Activated CD8-positive, alpha-beta memory T cell treated with anti-CD3 and anti-CD28 coated beads for 1 hour (primary cell): ENCODE measurements around the gene COL26A1.
"Not testable (repeated sequence)": the region's sequence is repeated elsewhere in the genome, so short reads cannot be mapped to it uniquely, and the experiment has no call there.

Experiments
- DNase-seq, 2 donors: peaks; one replicate each; pipeline ENCODE4 v3.0.0-alpha.2; 2020; ENCODE audit warnings: low read depth in 1 of 2; ENCODE audit errors: extremely low read depth in 1 of 2

Gene COL26A1

DNA sequence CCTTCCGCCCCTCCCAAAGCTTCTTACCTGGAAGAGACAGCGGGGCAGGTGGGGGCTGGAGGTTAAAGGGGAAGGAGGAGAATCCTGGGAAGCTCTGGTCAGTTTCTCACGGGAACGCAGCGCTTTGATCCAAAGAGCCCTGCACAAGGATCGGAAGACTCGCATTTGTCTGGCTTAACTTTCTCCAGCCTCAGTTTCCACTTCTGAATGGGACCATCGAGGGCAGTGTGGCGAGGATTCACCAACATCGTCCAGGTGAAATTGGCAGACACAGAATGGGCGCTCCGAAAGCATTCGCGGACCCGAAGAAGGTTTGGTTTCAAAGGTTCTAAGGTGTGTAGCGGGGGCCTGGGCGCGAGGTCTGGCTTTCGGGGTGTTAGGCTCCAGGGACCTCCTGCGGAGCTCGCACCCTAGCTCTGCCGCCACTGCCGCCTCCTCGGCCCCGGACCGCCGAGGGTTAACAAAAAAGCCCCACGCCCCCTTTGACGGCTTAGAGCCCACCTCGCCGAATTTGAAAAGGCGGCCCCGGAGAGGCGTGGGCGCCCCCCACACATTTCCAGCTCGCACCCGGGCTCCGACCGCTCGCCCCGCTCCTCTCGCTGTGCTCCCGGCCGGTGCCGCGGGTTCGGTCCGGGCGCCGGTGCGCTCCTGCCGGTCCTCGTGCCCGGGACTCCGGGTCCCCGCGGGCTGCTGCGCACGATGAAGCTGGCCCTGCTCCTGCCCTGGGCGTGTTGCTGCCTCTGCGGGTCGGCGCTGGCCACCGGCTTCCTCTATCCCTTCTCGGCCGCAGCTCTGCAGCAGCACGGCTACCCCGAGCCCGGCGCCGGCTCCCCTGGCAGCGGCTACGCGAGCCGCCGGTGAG lies at the start of gene COL26A1:
Gene COL26A1, plus strand, starts transcription at position 542 of the 862 bp plus-strand sequence. Its CDS starts 158 bp downstream, at position 700.
- DNase-seq, result no peak

DNA sequence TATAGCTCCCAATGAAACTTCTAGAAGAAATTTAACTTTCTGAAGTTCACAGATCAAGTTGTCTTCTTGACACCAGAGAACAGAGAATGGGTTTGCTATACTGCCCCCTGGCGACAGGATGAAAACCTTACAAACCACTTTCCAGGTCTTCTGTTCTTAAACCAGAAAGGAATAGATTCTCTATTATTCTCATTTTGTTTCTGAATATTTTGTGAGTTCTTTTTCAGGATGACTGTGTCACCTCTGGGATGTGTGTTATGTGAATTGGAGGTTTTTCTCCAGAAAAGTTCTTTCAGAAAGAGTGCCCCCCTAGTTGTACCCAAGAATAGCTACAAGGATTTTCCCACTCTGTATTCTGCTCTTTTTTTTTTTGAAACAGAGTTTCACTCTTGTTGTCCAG lies 47.3 kb upstream of the COL26A1 start:
- peak in 1 of 2 donors; percentile 27 for DNase-seq

DNA sequence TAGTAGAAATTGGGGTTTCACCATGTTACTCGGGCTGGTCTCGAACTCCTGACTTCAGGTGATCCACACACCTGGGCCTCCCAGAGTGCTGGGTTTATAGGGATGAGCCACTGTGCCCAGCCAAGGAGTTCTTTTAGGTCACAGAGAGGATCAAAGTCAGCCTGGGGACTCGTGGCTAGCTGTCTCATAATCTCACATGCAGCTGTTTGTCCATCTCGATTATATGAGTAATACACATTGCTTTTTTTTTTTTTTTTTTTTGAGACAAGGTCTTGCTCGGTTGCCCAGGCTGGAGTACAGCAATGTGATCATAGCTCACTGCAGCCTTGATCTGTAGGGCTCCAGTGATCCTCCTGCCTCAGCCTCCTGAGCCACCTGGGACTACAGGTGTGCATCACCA lies 43.3 kb upstream of the COL26A1 start:
- no peak for DNase-seq

DNA sequence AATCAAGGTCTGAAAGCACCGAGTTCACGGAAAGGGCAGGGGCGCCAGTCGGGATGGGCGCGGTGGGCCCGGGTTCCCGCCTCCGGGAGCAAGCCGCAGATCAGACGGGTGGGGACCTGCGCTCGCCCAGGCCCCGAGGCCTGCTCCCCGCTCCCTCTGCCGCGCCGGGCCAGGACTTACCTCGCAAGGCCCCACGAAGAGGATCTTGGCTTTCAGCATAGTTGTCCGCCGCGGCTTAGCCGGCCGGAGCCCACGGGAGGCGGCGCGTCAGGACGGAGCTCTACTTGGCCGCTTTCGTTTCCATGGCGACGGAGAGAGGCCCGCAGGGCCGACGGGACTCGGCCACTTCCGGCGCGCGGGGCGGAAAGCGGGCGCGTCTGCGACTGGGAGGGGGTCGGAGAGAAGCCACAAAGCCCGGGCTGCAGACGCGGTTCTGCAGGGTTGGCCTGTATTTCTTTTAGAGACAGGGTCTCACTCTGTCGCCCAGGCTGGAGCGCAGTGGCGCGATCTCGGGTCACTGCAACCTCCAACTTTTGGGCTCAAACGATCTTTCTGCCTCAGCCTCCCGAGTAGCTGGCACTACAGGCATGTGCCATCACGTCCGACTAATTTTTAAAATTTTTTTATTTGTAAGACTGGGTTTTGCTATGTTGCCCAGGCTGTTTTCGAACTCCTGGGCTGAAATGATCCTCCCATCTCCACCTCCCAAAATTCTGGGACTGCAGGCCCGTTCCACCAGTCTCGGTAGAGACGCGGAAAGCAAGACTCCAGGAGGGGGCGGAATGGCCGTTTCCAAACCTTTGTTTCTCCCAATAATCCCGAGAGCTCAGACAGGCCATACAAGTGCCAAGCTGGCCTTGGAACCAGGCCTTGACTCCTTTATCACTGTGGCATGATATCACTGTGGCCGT lies 40.9 kb upstream of the COL26A1 start, which contains the start of gene IFT22:
Gene IFT22, minus strand, starts transcription at position 322 of the 911 bp plus-strand sequence. Its CDS starts 103 bp downstream, at position 219.
- DNase-seq, result peak; percentile 47 to 76

DNA sequence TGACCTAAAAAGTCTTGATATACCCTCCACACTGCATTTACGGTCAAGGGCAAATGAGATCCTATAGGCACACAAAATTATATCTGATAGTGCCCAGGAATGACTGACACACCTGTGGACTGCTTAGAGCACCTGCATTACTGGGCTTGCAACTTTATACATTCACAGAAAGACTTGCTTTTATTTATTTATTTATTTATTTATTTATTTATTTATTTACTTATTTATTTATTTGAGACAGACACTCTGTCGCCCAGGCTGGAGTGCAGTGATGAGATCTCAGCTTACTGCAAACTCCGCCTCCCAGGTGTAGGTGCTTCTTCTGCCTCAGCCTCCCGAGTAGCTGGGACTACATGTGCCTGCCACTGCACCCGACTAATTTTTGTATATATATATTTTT lies 34.5 kb upstream of the COL26A1 start:
- DNase-seq, result no peak

DNA sequence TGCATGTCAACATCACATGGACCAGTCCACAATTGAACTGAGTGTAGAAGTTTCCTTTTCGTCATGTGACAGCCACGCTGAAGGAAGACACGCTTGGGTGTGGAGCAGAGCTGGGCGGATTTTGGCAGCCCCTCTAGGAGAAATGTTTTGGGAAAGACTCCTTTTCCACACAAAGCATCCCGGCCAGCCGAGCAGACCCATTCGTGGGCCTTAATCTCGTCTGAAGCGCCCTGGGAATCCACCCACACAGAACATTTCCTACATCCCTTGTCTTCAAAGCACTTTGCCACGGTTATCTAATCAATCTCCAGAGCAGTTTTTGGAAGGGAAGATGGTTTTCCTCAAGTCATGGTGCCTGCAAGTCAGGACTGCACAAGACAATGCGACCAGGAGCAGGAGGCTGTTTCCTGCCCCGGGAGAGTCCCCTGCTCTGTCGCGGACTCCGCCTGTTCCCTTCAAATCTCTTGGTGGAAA lies 32.6 kb upstream of the COL26A1 start:
- no peak for DNase-seq

DNA sequence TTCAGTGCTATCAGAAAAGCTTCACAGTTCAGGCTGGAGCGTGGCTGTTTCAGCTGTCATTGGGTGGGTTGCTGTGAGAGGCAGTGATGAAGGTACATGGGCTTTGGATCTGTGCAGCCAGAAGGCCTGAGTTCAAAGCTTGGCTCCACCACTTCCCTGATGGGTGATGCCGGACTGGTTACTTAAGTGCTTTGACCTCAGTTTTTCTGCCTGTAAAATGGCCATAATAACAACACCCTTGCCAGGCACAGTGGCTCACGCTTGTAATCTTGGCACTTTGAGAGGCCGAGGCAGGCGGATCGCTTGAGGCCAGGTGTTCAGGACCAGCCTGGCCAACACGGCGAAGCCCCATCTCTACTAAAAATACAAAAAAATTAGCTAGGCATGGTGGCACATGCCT lies 30.6 kb upstream of the COL26A1 start:
- DNase-seq, result no peak

DNA sequence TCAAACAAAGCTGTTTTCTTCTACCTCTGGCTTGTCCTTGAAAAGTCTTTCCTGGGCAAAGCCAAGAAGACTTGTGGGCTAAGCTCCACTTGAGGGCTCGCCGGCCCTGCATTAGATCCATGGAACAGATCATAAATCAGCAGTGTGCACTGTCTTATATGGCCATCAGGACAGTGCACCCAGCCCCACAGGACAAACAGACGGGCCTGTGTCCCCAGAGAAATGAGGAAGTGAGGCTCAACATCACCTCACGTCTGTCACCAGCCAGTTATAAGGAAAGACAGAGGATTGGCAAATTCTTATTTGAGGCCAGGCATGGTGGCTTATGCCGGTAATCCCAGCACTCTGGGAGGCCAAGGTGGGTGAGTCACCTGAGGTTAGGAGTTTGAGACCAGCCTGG lies 28.8 kb upstream of the COL26A1 start:
- no peak for DNase-seq

DNA sequence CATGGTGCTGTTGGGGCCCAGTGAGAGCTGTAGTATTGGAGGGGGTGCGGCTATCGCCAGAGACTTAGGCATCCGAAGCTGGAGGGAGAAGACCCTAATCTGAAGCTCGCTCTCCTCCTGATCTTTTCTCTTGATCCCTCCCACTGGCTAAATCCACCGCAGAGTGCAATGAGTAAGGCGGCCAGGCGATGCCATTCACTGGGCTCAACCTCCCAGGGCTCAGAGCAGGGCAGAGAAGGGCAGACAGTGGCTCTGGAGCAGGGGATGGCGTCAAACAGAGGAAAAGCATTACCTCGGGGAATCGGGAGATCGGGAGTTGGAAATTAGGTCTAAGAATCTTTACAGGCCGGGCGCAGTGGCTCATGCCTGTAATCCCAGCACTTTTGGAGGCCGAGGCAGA lies 22.3 kb upstream of the COL26A1 start:
- no peak for DNase-seq

DNA sequence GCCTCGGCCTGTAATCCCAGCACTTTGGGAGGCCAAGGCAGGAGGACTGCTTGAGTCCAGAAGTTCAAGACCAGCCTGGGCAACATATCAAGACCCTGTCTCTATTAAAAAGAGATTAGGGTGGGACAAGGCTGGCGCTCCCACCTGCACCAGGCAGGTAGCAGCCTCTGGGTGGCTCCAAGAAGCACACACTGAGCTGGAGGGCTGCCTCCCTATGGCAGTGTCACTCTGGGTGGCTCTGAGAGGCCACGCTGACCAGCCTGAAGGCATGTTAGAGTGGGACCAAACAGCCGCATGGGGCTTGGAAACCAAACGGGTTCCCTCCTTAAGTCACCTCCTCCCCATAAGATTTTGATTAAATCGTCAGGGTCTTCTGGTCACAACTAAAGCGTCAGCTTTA lies 19.8 kb upstream of the COL26A1 start:
- no peak for DNase-seq

DNA sequence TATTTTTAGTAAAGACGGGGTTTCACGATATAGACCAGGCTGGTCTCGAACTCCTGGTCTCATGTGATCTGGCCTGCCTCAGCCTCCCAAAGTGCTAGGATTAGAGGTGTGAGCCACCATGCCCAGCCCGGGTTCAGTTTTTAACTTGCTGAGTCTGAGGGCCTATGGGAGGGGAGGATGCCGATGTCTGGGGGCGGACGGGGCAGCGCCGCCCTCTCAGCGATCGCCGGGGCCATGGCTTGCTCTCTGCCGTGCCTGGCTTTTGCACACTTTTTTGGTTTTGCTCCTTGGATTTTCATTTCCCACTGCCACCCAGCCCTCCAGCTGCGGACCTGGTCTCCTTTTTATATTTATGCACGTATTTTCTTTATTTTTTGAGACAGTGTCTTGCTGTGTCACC lies 15.2 kb upstream of the COL26A1 start:
- no peak for DNase-seq

DNA sequence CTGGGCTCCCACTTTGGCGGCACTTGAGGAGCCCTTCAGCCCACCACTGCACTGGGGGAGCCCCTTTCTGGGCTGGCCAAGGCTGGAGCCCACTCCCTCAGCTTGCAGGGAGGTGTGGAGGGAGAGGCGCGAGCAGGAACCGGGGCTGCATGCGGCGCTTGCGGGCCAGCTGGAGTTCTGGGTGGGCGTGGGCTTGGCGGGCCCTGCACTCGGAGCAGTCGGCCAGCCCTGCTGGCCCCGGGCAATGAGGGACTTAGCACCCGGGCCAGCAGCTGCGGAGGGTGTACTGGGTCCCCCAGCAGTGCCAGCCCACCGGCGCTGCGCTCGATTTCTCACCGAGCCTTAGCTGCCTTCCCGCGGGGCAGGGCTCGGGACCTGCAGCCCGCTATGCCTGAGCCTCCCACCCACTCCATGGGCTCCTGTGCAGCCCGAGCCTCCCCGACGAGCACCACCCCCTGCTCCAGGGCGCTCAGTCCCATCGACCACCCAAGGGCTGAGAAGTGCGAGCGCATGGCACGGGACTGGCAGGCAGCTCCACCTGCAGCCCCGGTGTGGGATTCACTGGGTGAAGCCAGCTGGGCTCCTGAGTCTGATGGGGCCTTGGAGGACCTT lies 14.1 kb upstream of the COL26A1 start:
- DNase-seq, result not testable (repeated sequence)

DNA sequence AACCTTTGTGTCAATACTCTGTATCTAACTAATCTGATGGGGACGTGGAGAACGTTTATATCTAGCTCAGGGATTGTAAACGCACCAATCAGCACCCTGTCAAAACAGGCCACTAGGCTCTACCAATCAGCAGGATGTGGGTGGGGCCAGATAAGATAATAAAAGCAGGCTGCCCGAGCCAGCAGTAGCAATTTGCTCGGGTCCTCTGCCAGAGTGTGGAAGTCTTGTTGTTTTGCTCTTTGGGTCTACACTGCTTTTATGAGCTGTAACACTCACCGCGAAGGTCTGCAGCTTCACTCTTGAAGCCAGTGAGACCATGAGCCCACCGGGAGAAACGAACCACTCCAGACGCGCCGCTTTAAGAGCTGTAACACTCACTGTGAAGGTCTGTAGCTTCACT lies 13.4 kb upstream of the COL26A1 start:
- not testable (repeated sequence) for DNase-seq

DNA sequence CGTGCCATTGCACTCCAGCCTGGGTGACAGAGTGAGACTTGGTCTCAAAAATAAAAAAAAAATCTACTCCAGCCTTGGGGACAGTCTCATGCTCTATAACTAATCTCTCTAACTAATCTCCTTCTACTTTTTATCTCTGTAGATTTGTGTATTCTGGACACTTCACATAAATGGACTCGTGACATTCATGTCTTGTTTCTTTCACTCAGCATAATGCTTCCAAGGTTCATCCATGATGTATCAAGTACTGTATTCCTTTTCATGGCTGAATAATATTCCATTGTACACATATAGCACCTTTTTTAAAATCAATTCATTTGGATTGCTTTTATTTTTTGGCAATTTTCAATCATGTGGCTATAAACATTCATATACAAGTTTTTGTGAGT lies 9.8 kb upstream of the COL26A1 start:
- DNase-seq, result no peak

DNA sequence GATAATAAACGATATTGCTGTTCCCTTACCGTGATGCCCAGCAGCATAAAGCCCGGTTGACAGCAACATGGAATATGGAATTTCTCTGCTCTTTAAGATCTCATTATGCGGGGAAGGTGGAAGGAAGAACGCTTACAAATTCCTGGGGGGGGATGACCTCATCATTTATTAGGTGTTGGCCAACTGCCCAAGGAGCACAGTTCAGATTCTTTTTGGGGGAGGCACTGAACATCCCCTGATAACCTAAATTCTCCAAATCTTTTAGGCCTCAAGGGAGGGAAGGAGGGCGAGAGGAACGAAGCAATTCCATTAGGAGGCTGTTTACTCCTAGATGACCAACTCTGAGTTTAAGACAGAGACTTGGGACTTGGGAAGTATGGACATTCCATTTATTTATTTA lies 5.2 kb upstream of the COL26A1 start:
- DNase-seq, result no peak

DNA sequence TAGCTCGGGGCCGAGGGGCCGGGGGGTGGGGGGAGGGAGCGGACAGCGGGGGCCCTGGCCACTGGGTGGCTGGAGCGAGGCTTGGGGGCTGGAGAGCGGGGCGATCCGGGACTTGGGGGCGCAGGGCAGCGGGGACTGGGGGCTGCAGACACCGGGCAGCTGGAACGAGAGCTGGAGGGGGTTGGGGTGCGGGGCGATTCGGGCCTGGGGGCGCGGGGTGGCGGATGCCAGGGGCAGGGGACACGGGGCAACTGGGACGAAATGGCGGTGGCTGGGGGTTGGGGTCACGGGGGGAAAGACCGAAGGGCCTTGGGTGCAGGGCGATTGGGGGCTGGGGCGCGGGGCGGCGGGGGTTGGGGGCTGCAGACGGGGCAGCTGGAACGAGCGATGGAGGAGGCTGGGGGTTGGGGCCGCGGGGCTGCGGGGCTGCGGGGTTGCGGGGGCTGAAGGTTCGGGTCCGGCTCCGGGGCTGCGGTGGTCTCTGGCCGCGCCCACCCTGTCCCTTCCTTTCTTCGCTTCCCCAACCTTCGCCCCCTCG lies 590 bp downstream of the COL26A1 start:
- DNase-seq, result no peak

DNA sequence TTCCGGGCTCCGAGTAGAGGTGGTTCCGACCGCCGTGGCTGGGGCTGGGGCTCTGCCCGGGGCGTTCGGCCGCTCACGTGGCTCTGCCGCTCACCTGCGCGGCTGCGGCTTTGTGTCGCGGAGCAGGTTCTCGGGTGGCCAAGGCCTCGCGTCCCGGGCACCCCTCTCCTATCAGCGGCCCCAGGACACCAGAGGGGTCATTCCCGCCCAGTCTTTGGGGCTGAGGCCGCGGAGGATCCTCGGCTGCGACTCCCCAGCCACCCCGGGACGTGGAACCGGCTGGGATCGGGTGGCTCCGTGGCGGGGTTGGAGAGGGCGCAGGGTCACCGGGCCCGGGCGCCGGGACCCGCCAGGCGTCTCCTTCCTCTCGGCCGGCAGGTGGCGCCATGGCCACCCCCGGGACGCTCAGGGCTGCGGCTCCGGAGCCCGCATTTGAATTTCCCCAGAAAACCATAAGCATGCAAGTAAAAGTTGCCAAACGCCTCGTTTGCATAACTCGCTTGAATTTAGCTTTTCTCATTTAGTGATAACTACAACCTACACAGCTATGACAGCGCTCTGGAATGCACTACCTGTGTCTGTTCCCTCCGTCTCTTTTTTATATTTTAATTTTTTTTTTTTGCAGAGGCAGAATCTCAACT lies 1.2 kb downstream of the COL26A1 start:
- peak in 1 of 2 donors; percentile 57 for DNase-seq

DNA sequence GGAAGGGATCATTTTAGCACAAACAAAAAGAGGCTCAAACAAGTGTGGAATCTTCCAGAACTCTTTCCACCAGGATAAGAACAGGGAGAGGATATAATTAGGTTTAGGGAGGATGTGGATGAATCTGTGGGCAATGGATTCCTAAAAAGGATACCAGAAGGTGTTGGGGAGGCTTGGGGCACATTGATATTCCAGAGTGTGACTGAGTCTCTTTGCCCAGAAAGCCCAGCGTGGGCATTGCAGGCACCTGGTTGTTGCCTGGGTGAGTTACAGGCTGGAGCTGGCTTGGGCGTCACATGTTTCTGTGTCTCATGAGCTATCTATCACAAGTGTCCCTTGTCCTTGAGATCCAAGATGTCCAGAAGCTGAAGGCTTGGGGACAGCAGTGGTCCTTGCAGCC lies 3.3 kb downstream of the COL26A1 start:
- DNase-seq, result no peak

DNA sequence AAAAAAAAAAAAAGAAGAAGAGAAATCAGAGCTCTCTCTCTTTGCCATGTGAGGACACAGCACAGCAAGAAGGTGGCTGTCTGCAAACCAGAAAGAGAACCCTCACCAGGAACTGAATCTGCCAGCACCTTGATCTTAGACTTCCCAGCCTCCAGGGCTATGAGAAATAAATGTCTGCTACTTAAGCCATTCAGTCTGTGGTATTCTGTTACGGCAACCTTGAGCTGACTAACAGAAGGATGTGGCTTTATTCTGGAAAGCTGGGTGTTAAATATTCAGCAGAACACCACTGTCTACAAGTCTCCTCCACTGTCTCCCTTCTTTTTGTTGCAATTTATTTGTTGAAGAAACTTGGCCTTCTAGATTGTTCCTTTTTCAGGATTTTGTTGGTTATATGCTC lies 5.0 kb downstream of the COL26A1 start:
- no peak for DNase-seq

DNA sequence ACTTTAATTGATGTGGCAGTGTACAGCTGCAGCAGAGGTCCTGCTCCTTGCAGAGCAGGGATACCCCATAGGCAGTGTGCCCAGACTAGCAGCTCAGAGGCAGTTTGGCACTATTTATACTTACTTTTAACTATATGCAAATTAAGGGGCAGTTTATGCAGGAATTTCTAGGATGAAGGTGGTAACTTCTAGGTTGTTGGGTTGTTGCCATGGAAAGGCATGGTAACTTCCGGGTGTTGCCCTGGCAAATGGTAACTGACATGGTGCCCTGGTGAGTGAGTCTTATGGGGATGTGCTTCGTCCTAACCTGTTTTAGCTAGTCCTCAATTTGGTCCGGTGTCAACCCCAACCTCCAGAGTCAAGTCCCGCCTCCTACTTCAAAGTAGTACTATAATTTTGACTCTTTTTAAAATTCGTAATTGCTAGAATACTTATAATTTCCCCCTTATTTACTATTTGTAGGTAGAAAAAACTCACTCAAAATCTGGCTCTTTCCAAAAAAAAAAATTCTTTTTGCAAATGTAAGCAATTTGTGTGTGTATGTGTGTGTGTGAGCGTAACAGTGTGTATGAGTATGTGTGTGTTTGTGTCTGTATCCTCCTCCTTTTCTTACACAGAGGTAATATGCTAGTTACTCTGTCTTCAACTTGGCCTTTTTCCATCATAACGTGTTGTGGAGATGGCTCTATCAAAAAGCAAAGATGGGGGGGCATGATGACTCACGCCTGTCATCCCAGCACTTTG lies 5.9 kb downstream of the COL26A1 start:
- DNase-seq, result no peak
